MM.1S (cell line): Measurements from ENCODE around the gene DUSP3.

ENCODE experiments used
- DNase-seq: peaks from one replicate; pipeline ENCODE4 v3.0.0-alpha.2; 2015
- H2AFZ ChIP-seq: fragments of 300-600 bp; sonication (generic); 2 replicates; pipeline ENCODE4 v1.6.0; 2016; ENCODE audit warnings: antibody characterized with exemption, low read length
- H3F3A ChIP-seq: fragments of 300-600 bp; sonication (generic); 2 replicates; pipeline ENCODE4 v1.6.1; 2016; ENCODE audit warnings: mild to moderate bottlenecking, antibody characterized with exemption, low read length, moderate library complexity, mixed read lengths; ENCODE audit not compliant: insufficient read depth
- H3K27ac ChIP-seq: fragments of 300-600 bp; sonication (generic); 2 replicates; pipeline ENCODE4 v1.5.1; 2016; ENCODE audit warnings: mild to moderate bottlenecking, low read length
- H3K27me3 ChIP-seq: fragments of 300-600 bp; sonication (generic); replicated peaks from 2 replicates; pipeline ENCODE4 v1.6.0; 2016; ENCODE audit warnings: low read length; ENCODE audit not compliant: insufficient read depth
- H3K36me3 ChIP-seq: fragments of 300-600 bp; sonication (generic); replicated peaks from 2 replicates; pipeline ENCODE4 v1.6.1; 2016; ENCODE audit warnings: mild to moderate bottlenecking, low read length, mixed read lengths; ENCODE audit not compliant: insufficient read depth
- H3K4me1 ChIP-seq: fragments of 300-600 bp; sonication (generic); 2 replicates; pipeline ENCODE4 v1.6.1; 2016; ENCODE audit warnings: low read length, mixed read lengths
- H3K4me2 ChIP-seq: fragments of 300-600 bp; sonication (generic); 2 replicates; pipeline ENCODE4 v1.6.0; 2016; ENCODE audit warnings: low read depth, low read length
- H3K4me3 ChIP-seq: fragments of 300-600 bp; sonication (generic); 2 replicates; pipeline ENCODE4 v1.5.1; 2016; ENCODE audit warnings: low read length, mixed read lengths
- H3K79me2 ChIP-seq: fragments of 300-600 bp; sonication (generic); 2 replicates; pipeline ENCODE4 v1.6.1; 2016; ENCODE audit warnings: mixed run types, low read length, mixed read lengths
- H3K9ac ChIP-seq: fragments of 300-600 bp; sonication (generic); 2 replicates; pipeline ENCODE4 v1.6.1; 2016; ENCODE audit warnings: low read length, mixed read lengths
- H3K9me2 ChIP-seq: fragments of 300-600 bp; sonication (generic); replicated peaks from 2 replicates; pipeline ENCODE4 v1.6.1; 2016; ENCODE audit warnings: mild to moderate bottlenecking, low read length, mixed read lengths; ENCODE audit not compliant: insufficient read depth
- H3K9me3 ChIP-seq: fragments of 300-600 bp; sonication (generic); replicated peaks from 2 replicates; pipeline ENCODE4 v1.6.1; 2016; ENCODE audit warnings: mild to moderate bottlenecking, low read length, mixed read lengths; ENCODE audit not compliant: insufficient read depth
- H4K20me1 ChIP-seq: fragments of 300-600 bp; sonication (generic); 2 replicates; pipeline ENCODE4 v1.6.1; 2016; ENCODE audit warnings: mild to moderate bottlenecking, low read length, moderate library complexity, mixed read lengths; ENCODE audit not compliant: insufficient read depth
- CTCF ChIP-seq: fragments of 300-600 bp; sonication (generic); IDR thresholded peaks from 2 replicates; pipeline ENCODE4 v1.5.1; 2016; ENCODE audit warnings: antibody characterized with exemption, low read length, mixed read lengths
- EZH2 ChIP-seq: fragments of 300-600 bp; sonication (generic); optimal IDR thresholded peaks from 2 replicates; pipeline ENCODE3; 2017; ENCODE audit warnings: low read depth, mild to moderate bottlenecking, antibody characterized with exemption, low read length, mixed read lengths
- EZH2phosphoT487 ChIP-seq: fragments of 300-600 bp; sonication (generic); IDR thresholded peaks from 2 replicates; pipeline ENCODE4 v1.6.1; 2018; ENCODE audit warnings: antibody characterized with exemption, low read length

The DUSP3 gene

GRCh38 chr17:43813386-43813785, 34.6 kb upstream of the DUSP3 start:
- H3K36me3 ChIP-seq: no peaks in the 10 kb centered on the region
- no peak for DNase-seq
- no peaks in the 10 kb centered on the region for H3K9me2 ChIP-seq
- peaks cover 38% of the 10 kb centered on the region for H3K27me3 ChIP-seq
- no peak overlapping the region for H3K4me3 ChIP-seq
- H3K4me1 ChIP-seq: no peaks in the 10 kb centered on the region
- H2AFZ ChIP-seq: no peak overlapping the region
- H3K9me3 ChIP-seq: no peaks in the 10 kb centered on the region
- no peaks in the 10 kb centered on the region for H3K79me2 ChIP-seq
- H3F3A ChIP-seq: no peaks in the 10 kb centered on the region
- no peak overlapping the region for H3K4me2 ChIP-seq
- no peak for TF ChIP-seq EZH2phosphoT487
- TF ChIP-seq CTCF: no peak
- TF ChIP-seq EZH2: no peak
- H4K20me1 ChIP-seq: no peaks in the 10 kb centered on the region
- no peak overlapping the region for H3K27ac ChIP-seq
- H3K9ac ChIP-seq: no peak overlapping the region

- no peak overlapping the region for H3K27ac ChIP-seq
Measured at GRCh38 chr17:43812396-43813265, 33.9 kb upstream of the DUSP3 start.

GRCh38 chr17:43810823-43811222, 32.0 kb upstream of the DUSP3 start:
- Histone ChIP-seq H3K27me3 (peaks cover 38% of the 10 kb centered on the region), H3K4me3 (no peak overlapping the region), H3F3A (no peaks in the 10 kb centered on the region), H3K9me2 (no peaks in the 10 kb centered on the region), H3K27ac (no peak overlapping the region), H3K36me3 (no peaks in the 10 kb centered on the region), H4K20me1 (no peaks in the 10 kb centered on the region), H3K4me1 (no peaks in the 10 kb centered on the region), H3K79me2 (no peaks in the 10 kb centered on the region), H2AFZ (no peak overlapping the region), H3K9ac (no peak overlapping the region), H3K9me3 (no peaks in the 10 kb centered on the region), H3K4me2 (no peak overlapping the region)
- TF ChIP-seq CTCF: no peak
- TF ChIP-seq EZH2phosphoT487: no peak
- TF ChIP-seq EZH2: no peak
- DNase-seq: no peak

More at GRCh38 chr17:43812396-43813265, 33.9 kb upstream of the DUSP3 start:
- Histone ChIP-seq H3K36me3 (no peaks in the 10 kb centered on the region), H4K20me1 (no peaks in the 10 kb centered on the region), H3K9me3 (no peaks in the 10 kb centered on the region), H3F3A (no peaks in the 10 kb centered on the region), H3K9me2 (no peaks in the 10 kb centered on the region), H2AFZ (no peak overlapping the region), H3K9ac (no peak overlapping the region), H3K27me3 (peaks cover 38% of the 10 kb centered on the region), H3K4me1 (no peaks in the 10 kb centered on the region), H3K4me3 (no peak overlapping the region), H3K79me2 (no peaks in the 10 kb centered on the region), H3K4me2 (no peak overlapping the region)
- no peak for DNase-seq
- TF ChIP-seq EZH2phosphoT487 (no peak), CTCF (no peak), EZH2 (no peak)
